Chondrocyte (in vitro differentiated cells): ENCODE measurements around the gene RIN1. TPM values are rescaled to one million over a fixed set of nuclear protein-coding genes. Genes with fewer than 3 reads are reported as not detected.

Experiments used
- DNase-seq: peaks from one replicate; pipeline ENCODE4 v3.0.0; 2021; ENCODE audit warnings: mixed read lengths, low spot score
- H3K27ac Mint-ChIP-seq: one replicate; pipeline ENCODE4 v1.8.0; 2021; ENCODE audit warnings: mild to moderate bottlenecking, moderate library complexity, mixed read lengths; ENCODE audit not compliant: unreplicated experiment
- H3K27me3 Mint-ChIP-seq: 2 replicates; pipeline ENCODE4 v1.8.0; 2021; ENCODE audit warnings: low read depth, mixed read lengths
- H3K36me3 Mint-ChIP-seq: 2 replicates; pipeline ENCODE4 v1.8.0; 2021; ENCODE audit warnings: low read depth, mixed read lengths
- H3K4me1 Mint-ChIP-seq: 2 replicates; pipeline ENCODE4 v1.8.0; 2021; ENCODE audit warnings: low read depth, mild to moderate bottlenecking, mixed read lengths
- H3K4me3 Mint-ChIP-seq: one replicate; pipeline ENCODE4 v1.8.0; 2021; ENCODE audit warnings: mild to moderate bottlenecking, moderate library complexity, mixed read lengths; ENCODE audit not compliant: unreplicated experiment
- H3K9me3 Mint-ChIP-seq: 2 replicates; pipeline ENCODE4 v1.8.0; 2021; ENCODE audit warnings: low read depth, mixed read lengths
- CTCF ChIP-seq: fragments of 200-600 bp; sonication (generic); IDR thresholded peaks from 2 replicates; pipeline ENCODE4 v1.5.0; 2021; ENCODE audit warnings: antibody characterized with exemption, mild to moderate bottlenecking, moderate library complexity
- total RNA-seq: library from RNA; stranded (reverse); gene quantifications from 3 replicates; pipeline ENCODE4 v1.2.1, GENCODE V29; 2021

The RIN1 gene
- total RNA-seq, 1 donor from 2014 or later: 7.1 TPM

- no peaks in the 10 kb centered on the region for H3K9me3 Mint-ChIP-seq
- no peak overlapping the region for H3K4me3 Mint-ChIP-seq
- no peaks in the 10 kb centered on the region for H3K36me3 Mint-ChIP-seq
- H3K27ac Mint-ChIP-seq: peak overlapping the region; percentile 90
- no peaks in the 10 kb centered on the region for H3K27me3 Mint-ChIP-seq
- H3K4me1 Mint-ChIP-seq: peaks cover 50% of the 10 kb centered on the region
- no peak for TF ChIP-seq CTCF
- DNase-seq: no peak
These were observed 8.8 kb downstream of the RIN1 start for GRCh38 chr11:66327171-66328030.

GRCh38 chr11:66326261-66327111, 9.7 kb downstream of the RIN1 start:
- Mint-ChIP-seq H3K4me1 (peaks cover 51% of the 10 kb centered on the region), H3K36me3 (no peaks in the 10 kb centered on the region), H3K4me3 (no peak overlapping the region), H3K27me3 (no peaks in the 10 kb centered on the region), H3K27ac (peak overlapping the region; percentile 92), H3K9me3 (no peaks in the 10 kb centered on the region)
- TF ChIP-seq CTCF: no peak
- no peak for DNase-seq

GRCh38 chr11:66325263-66325671, 11.0 kb downstream of the RIN1 start:
- Mint-ChIP-seq H3K9me3 (peaks cover 1% of the 10 kb centered on the region), H3K27ac (peak overlapping the region; percentile 92), H3K4me3 (no peak overlapping the region), H3K36me3 (peaks cover under 1% of the 10 kb centered on the region), H3K27me3 (no peaks in the 10 kb centered on the region), H3K4me1 (peaks cover 51% of the 10 kb centered on the region)
- no peak for DNase-seq
- no peak for TF ChIP-seq CTCF

- DNase-seq: no peak
- TF ChIP-seq CTCF: no peak
- H3K4me3 Mint-ChIP-seq: no peak overlapping the region
These were observed 11.6 kb downstream of the RIN1 start for GRCh38 chr11:66324664-66325063.

GRCh38 chr11:66323684-66324083, 12.6 kb downstream of the RIN1 start:
- Mint-ChIP-seq H3K27me3 (no peaks in the 10 kb centered on the region), H3K4me3 (no peak overlapping the region), H3K36me3 (peaks cover 3% of the 10 kb centered on the region), H3K9me3 (peaks cover 3% of the 10 kb centered on the region), H3K27ac (no peak overlapping the region), H3K4me1 (peaks cover 56% of the 10 kb centered on the region)
- no peak for DNase-seq
- no peak for TF ChIP-seq CTCF

More at GRCh38 chr11:66324664-66325063, 11.6 kb downstream of the RIN1 start:
- no peaks in the 10 kb centered on the region for H3K27me3 Mint-ChIP-seq
- H3K36me3 Mint-ChIP-seq: peaks cover 3% of the 10 kb centered on the region
- H3K9me3 Mint-ChIP-seq: peaks cover 3% of the 10 kb centered on the region
- peak overlapping the region; percentile 92 for H3K27ac Mint-ChIP-seq
- peaks cover 51% of the 10 kb centered on the region for H3K4me1 Mint-ChIP-seq
